Astrocyte of the cerebellum (primary cell): ENCODE measurements around the gene RPL29.

Experiments used
- DNase-seq: peaks from one replicate; pipeline ENCODE4 v3.0.0-alpha.2; 2011; ENCODE audit warnings: low read depth
- H3K4me3 ChIP-seq: 2 replicates; pipeline ENCODE4 v1.5.1; 2011; ENCODE audit warnings: mild to moderate bottlenecking, low read depth, low read length, moderate library complexity
- CTCF ChIP-seq: IDR thresholded peaks from 2 replicates; pipeline ENCODE4 v1.5.1; 2012; ENCODE audit warnings: low read length, low read depth, moderate library complexity, mild to moderate bottlenecking; ENCODE audit errors: missing control alignments
- in situ Hi-C: cut with HindIII; loops from 2 replicates; pipeline ENCODE4 v1.10.0; 2017; ENCODE audit warnings: low sequenced_read_pairs

The RPL29 gene

GRCh38 chr3:51944451-51945021, 51.2 kb downstream of the RPL29 start:
- in situ Hi-C loops: no loop called here
- no peak overlapping the region for H3K4me3 ChIP-seq
- TF ChIP-seq CTCF: no peak
- no peak for DNase-seq
